ENCODE results near the gene FAR1.

Gene FAR1

DNA sequence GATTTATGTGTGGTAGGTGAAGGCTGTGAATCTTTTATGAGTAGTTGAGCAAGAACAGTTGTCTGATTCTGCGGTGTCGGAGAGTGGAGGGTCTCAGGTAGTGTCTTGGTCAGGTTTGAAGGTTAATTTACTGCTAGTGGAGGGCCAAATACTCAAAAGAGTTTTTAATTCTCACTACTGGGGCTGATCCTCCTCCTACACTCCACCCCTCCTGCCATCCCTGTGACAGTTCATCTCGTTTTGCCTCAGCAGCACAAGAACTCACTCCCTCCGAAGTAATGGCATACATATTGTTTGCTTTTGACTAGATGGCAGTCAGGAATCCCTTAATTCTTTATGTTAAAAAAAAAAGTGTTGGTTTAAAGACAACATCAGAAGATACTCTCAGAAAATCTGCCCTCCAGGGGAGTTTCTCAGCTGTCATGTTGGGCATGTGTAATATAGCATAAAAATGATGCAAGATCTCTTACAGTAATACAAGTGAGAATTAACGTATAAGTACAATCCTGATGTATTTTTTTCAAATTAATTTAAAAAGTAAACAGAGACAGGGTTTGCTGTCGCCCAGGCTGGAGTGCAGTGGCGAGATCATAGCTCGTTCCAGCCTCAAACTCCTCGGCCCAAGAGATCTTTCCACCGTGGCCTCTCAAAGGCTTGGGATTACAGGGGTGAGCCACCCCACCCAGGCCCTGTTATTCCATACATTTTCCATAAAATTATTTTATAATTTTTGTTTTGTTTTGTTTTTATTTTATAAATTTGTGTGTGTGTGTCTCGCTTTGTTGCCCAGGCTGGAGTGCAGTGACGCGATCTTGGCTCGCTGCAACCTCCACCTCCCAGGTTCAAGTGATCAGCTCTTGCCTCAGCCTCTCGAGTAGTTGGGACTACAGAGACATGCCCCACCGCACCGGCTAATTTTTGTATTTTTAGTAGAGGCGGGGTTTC, 1.3 kb downstream of the FAR1 start:
- TF ChIP-seq, protein P1, sequence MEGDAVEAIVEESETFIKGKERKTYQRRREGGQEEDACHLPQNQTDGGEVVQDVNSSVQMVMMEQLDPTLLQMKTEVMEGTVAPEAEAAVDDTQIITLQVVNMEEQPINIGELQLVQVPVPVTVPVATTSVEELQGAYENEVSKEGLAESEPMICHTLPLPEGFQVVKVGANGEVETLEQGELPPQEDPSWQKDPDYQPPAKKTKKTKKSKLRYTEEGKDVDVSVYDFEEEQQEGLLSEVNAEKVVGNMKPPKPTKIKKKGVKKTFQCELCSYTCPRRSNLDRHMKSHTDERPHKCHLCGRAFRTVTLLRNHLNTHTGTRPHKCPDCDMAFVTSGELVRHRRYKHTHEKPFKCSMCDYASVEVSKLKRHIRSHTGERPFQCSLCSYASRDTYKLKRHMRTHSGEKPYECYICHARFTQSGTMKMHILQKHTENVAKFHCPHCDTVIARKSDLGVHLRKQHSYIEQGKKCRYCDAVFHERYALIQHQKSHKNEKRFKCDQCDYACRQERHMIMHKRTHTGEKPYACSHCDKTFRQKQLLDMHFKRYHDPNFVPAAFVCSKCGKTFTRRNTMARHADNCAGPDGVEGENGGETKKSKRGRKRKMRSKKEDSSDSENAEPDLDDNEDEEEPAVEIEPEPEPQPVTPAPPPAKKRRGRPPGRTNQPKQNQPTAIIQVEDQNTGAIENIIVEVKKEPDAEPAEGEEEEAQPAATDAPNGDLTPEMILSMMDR (IDR thresholded peaks at IDR 0.05; ENCODE audit: control insufficient read depth, insufficient read depth, low read depth, low read length, missing control alignments): no peak
- H3K4me3 ChIP-seq (ENCODE audit: control insufficient read depth, low read depth, low read length): peak overlapping the region; percentile 80
- DNase-seq (ENCODE audit: low read depth): no peak

DNA sequence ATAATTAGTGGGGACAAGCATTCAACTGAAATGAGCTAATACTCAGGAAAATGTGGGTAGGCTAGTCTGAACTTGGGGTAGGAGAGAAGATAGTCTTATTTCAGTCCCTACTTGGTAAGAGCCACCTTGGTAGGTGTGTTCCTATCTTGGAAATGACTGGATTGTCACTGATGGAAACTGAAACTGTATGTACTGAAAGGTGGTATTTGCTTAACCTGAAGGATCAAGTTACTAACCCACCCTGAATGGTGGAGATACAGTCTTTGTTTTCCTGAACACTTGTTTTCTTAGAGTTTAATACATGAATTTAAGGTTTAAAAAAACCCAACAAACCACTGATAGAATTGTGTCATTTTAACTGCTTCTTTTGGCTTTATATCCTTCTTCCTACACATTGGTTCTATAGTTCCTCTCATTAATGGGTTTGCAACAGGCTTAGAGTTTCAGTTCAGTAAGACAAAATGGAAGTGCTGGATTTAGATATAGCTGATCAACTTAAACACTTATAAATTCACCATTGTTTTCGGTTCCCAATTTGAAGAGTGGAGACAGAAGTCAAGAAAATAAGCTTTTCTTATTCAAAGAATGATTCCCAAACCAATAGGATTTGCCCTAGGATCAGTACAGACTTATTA, 4.2 kb downstream of the FAR1 start:
- no peak overlapping the region for H3K4me3 ChIP-seq (ENCODE audit: control insufficient read depth, low read depth, low read length)
- TF ChIP-seq, protein P1 (IDR thresholded peaks at IDR 0.05; ENCODE audit: control insufficient read depth, insufficient read depth, low read depth, low read length, missing control alignments): no peak
- no peak for DNase-seq (ENCODE audit: low read depth)

DNA sequence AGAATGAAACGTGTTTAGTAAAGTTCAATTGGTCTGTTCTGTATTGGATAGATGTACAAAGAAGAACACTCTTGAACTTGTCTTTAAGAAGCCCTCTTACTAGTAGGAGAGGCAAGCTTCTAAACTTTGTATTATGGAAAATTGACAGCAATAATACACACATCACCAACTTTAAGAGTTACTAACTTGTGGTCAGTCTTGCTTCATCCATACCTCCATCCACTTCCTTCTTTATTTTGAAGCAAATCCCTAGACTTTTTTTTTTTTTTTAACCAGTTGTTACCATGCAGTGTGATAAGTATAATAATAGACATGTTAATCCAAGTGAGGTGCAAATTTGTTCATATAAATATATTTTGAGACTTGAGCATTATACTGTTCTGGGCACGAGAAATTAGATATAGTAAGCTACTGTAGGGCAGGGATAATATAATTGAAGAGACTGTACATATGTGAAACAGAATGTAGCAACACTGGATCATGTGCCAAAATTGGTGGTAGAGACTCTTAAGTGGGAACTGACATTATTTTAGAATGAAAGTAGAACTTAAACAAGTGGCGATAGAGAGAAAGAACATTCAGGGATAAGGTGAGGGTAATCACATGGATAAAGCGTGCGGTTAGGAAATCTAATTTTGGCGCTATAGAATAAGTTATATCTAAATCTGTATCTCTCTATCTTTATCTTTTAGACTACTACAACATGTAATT, 6.5 kb downstream of the FAR1 start:
- TF ChIP-seq, protein P1 (IDR thresholded peaks at IDR 0.05; ENCODE audit: control insufficient read depth, insufficient read depth, low read depth, low read length, missing control alignments): no peak
- no peak for DNase-seq (ENCODE audit: low read depth)
- H3K4me3 ChIP-seq (ENCODE audit: control insufficient read depth, low read depth, low read length): no peak overlapping the region

DNA sequence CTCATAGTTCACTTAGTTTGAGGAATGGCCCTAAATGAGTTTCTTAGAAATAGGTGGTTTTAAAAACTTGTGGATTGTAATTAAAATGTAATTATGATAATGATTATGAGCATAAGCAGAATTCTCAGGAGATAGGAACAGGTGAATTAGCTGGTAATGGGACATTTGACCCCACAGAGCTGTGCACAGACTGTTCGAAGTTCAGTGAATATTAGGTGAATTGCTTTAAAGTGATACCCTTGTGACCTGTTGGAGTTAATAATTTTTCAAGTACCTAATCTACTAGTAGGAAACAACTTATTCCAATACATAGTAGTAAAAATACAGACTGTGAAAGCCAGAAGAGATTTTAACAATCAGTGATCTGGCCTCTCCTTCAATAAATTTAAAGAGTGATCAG, 8.1 kb downstream of the FAR1 start:
- DNase-seq (ENCODE audit: low read depth): no peak
- H3K4me3 ChIP-seq (ENCODE audit: control insufficient read depth, low read depth, low read length): no peak overlapping the region
- TF ChIP-seq, protein P1 (IDR thresholded peaks at IDR 0.05; ENCODE audit: control insufficient read depth, insufficient read depth, low read depth, low read length, missing control alignments): no peak

DNA sequence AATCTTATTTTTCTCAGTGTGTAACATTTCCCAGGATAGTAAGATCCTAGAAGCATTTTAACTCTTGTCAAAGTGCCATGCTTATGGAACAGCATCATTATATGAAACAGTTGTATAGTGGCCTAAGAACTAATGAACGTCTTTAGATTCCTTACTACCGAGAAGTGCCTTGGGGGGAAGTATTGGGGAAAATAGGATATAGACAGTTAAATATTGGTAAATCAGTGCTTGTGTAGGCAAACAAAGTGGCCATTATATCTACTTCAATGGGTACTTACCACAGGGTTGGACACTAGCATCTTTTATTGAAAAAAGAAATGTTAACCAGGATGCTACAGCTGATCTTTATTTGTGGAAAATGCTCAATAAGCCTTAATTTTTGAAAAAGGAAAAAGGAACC, 11.3 kb downstream of the FAR1 start:
- DNase-seq (ENCODE audit: low read depth): no peak
- TF ChIP-seq, protein P1 (IDR thresholded peaks at IDR 0.05; ENCODE audit: control insufficient read depth, insufficient read depth, low read depth, low read length, missing control alignments): no peak
- no peak overlapping the region for H3K4me3 ChIP-seq (ENCODE audit: control insufficient read depth, low read depth, low read length)

DNA sequence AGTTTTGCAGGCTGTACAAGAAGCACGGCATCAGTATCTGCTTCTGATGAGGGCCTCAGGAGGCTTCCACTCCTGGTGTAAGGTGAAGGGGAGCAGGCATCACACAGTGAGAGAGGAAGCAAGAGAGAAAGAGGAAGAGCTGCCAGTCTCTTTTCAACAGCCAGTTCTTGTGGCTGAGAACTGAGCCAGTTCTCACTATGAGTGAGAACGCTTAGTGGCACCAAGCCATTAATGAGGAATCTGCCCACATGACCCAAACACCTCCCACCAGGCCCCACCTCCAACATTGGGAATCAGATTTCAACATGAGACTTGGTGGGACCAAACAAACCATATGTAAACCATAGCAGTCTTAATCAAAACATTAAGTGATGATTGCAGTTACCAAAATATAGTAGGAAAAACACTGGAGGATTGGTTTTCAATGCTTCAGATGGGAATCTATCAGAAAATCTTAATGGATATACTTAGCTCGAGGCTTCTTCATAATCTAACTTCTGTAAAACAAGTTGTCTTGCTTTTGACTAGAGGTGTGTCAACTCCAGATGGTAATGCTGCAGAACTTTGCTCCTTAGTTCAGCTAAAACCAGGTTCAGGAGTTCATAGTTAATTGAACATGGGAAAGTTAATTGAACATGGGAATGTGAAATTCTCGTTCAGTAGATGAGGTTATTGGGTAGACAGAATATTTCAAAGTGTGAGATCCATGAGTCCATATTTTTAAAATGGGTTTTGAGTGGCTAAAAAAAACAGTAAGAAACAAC, 12.2 kb downstream of the FAR1 start:
- H3K4me3 ChIP-seq (ENCODE audit: control insufficient read depth, low read depth, low read length): no peak overlapping the region
- TF ChIP-seq, protein P1 (IDR thresholded peaks at IDR 0.05; ENCODE audit: control insufficient read depth, insufficient read depth, low read depth, low read length, missing control alignments): no peak
- no peak for DNase-seq (ENCODE audit: low read depth)

Data from AG09309 (cell line).